Measurements from ENCODE around the gene SRPK2.

DNA sequence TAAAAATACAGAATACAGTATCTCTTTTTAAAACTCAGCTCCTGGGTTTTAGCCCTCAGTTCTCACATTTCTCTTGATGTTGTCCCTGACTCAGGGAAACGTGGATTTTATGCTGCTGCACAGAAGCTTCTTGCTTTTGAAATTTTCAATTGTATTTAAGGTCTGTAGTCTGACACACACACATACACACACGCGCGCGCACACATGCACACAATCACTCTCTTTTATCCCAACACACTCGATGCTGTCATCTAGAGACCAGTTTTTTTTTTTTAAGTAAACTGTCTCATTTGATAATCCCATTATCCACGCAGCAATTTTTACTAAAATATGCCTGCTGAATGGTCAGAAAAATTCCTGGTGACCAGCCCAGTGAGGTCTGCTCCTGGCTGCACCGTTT lies 266.1 kb downstream of the SRPK2 start:
- TF ChIP-seq, protein P1, sequence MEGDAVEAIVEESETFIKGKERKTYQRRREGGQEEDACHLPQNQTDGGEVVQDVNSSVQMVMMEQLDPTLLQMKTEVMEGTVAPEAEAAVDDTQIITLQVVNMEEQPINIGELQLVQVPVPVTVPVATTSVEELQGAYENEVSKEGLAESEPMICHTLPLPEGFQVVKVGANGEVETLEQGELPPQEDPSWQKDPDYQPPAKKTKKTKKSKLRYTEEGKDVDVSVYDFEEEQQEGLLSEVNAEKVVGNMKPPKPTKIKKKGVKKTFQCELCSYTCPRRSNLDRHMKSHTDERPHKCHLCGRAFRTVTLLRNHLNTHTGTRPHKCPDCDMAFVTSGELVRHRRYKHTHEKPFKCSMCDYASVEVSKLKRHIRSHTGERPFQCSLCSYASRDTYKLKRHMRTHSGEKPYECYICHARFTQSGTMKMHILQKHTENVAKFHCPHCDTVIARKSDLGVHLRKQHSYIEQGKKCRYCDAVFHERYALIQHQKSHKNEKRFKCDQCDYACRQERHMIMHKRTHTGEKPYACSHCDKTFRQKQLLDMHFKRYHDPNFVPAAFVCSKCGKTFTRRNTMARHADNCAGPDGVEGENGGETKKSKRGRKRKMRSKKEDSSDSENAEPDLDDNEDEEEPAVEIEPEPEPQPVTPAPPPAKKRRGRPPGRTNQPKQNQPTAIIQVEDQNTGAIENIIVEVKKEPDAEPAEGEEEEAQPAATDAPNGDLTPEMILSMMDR (IDR thresholded peaks at IDR 0.05): no peak
- TF ChIP-seq EZH2phosphoT487 (IDR thresholded peaks at IDR 0.05) (no peak), EZH2 (IDR thresholded peaks at IDR 0.05) (no peak)

Data from neural progenitor cell (in vitro differentiated cells).